SKM-1 (cell line): Measurements from ENCODE around the gene PGA3.
"Not testable (repeated sequence)": the region's sequence is repeated elsewhere in the genome, so short reads cannot be mapped to it uniquely, and the experiment has no call there.

Experiments
- DNase-seq: peaks from one replicate; lab custom pipeline; 2025; ENCODE audit not compliant: unreplicated experiment; lab: John Stamatoyannopoulos, UW

The PGA3 gene

DNA sequence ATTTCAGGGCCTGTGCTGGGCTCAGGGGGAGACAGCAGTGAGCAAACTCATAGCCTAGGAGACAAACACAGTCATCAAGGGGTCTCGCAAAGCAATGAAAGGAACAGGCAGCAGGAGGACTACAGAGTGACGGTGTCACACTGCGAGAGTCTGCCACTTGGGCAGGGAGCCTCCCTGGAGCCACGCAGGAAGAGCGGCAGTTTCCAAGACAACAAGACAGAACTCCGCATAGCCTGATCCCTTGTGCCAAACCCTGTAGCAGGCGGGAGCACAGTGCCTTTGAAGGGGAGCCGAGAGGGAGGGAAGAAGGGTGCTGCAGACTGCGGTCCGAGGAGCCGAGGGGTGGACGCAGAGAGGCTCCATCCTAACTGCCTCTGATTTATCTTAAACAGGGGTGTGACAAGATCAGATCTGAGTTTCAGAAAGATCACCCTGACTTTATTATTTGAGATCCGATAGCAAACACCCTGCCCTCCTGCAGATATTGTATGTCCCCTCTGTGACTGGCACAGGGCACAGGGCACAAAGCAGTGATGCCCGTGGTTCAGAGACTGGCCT lies 1.3 kb downstream of the PGA3 start:
- not testable (repeated sequence) for DNase-seq

DNA sequence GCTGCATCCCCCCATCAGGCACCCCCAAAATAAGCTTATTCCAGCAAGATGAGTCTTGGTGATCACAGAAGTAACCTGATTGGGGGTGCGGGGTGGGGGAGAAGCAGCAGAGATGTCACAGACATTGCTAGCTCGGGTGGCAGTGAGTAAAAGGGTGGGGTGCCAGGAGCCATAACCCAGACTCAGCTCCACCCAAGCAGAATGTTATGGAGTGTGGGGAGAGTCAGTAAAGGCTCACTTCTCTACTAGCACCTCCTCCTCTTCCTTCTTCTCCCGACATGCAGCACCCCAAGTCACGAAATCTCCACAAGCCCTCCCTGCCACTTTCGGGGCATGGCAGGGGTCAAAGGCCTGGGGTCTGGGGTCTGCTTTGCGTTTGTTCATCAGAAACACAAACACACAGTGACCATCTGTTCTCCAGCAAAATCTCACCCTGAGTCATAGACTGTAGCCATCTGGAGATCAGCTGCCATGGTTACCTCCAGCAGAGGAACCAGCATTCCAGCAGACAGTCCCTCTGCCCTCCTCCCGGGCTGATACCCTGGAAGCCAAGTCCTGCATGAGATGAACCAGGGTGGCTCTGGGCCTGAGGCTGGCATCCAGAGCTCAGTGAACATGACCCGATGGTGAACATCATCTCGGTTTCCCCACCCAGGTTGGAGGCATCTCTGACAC lies 4.5 kb downstream of the PGA3 start:
- not testable (repeated sequence) for DNase-seq

DNA sequence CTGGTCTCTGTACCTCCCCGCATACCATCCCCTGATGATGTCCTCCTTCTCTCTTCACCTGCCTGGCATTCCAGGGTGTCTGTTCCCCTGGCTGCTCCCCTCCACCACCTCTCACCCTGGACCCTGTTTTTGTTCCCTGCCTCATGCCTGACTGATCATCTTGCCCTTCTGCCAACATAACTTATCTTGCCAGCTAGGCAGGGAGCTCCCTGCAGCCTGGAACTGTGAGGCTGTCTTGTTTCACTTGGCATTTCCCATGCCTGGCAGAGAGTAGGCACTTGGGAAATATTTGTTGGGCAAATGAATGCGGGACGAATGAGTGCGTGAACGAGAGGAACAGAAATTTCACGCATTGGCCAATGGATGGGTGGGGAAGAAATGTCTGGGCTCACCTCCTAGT lies 7.3 kb downstream of the PGA3 start:
- not testable (repeated sequence) for DNase-seq

DNA sequence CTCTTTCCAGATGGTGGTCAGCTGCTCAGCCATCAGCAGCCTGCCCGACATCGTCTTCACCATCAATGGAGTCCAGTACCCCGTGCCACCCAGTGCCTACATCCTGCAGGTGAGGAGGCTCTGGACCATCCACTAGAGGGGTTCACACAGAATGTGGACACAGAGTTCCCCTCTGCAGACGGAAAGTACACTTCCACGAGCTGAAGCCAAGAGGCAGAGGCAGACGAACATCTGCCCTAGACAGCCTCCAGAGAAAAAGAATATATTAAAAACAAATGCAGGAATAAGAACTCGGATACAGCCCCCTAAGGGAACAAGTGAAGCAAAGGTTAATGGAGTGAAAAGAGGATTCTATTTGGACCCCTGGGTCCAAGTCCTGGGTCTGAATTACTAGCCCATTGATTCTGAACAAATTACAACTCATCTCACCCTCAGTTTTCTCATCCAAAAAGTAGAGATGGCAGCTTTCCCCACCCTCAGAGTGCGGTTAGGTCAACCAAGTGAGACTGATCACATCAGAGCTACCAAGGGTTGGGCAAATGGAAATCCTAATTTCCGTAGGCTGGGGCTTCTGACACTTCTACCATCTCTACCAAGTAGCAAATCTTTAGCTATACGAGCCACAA lies 8.1 kb downstream of the PGA3 start:
- DNase-seq, result not testable (repeated sequence)

DNA sequence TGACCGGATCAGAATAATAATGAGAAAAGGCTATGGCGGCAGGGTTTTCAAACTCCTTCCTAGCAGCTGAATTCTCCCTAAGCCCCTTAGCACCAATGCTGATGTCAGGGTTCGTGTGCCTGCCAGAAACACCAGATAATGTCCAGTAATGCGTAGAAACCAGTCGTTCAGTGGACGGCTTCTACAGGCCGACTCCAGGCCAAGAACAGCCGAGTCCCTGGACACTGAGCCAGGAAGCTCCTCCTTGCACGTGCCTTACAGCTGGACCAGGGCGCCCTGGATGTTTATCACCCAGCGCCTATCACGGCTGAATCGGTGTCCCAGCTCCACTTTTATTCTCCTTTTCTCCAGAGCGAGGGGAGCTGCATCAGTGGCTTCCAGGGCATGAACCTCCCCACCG lies 8.9 kb downstream of the PGA3 start:
- DNase-seq, result not testable (repeated sequence)

DNA sequence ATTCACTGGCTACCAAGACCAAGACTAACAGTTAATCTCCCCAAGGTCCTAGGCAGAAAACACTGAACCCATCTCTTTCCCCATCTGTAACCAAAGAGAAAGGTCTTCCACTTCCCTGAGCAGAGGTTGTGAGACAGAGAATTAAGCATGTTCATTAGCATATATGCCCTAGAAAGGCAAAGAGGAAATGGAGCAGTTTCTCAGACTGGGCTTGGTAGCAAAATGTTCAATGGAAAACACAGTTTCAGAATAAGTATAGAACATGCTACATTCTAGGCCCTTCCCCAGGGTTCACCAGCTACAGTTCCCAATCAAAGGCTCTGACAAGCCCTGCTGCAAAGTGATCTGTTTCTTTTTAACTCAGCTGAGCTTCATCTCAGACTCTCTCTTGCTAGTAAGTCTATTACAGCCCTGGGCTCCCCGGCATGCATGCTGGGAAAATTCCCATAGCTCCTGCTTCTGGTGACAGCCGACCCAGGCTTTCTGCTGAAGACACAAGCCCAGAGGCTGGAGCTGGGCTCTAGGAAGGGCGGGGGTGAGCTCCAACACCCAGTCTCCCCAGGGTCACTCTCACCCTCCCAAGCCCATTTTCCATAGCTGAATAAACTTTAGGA lies 10.5 kb downstream of the PGA3 start:
- DNase-seq, result not testable (repeated sequence)

DNA sequence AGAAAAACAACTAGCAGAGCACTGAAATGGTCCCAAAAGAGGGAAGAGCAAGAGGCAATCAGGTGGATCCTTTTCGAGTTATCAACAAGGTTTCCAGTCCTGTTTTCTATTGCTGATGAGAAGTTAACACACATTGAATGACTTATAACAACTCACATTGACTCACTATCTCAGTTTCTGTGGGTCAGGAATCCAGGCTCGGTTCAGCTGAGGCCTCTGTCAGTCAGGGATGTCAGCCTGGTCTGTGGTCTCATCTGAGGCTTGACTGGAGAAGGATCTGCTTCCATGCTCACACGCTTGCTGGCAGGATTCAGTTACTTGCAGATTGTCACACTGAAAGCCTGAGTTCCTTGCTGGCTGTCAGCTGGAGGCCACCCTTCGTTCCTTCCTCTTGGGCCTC lies 15.0 kb downstream of the PGA3 start:
- not testable (repeated sequence) for DNase-seq

DNA sequence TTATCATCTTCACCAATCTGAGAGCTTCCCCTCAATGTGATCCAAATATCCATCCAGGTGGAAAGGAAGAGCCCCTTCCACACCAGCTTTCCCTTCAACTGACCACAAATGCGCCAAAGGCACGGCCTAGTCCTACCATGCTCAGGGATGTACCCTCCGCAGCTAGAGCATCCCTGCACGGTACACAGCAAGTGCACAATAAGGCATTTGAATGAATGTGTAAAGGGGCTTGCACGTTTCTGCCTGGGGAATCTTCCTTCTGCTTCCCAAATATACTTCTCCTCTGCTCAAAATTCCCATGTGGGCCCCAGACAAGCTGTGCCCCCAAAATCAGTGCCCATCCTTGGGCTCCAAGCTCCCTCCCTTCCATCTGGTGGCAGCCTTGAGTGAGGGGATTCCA lies 15.7 kb downstream of the PGA3 start:
- not testable (repeated sequence) for DNase-seq

DNA sequence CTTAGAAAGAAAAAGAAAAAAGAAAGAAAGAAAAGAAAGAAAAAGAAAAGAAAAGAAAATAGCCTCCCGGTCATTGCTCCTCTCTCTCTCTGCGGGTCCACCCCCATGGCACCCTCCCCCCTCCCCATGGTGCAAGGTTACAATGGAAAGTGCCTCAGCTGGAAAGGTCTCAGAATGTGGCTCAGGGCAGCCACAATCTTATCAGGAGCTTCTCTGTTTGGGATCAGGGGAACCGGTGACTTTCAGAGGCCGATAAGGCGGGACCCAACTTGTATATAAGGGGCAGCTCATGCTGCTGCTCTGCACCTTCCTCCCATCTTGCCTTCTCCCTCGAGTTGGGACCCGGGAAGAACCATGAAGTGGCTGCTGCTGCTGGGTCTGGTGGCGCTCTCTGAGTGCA lies 18.7 kb downstream of the PGA3 start, which contains the start of gene PGA4:
Gene PGA4, plus strand, starts transcription at position 301 of the 400 bp plus-strand sequence. Its CDS starts 54 bp downstream, at position 355.
- not testable (repeated sequence) for DNase-seq

DNA sequence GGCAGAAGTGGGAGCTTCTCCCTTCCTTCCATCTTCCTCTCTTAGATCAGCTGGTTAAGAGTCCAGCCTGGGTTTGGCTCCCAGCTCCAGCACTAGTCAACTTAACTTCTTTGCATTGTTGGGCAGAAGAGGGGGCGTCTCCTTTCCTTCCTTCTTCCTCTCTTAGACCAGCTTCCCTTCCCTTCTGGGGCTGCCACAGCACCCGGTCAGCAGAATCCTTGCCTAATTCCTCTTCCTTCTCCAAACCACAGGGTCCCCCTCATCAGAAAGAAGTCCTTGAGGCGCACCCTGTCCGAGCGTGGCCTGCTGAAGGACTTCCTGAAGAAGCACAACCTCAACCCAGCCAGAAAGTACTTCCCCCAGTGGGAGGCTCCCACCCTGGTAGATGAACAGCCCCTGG lies 19.4 kb downstream of the PGA3 start:
- DNase-seq, result not testable (repeated sequence)

DNA sequence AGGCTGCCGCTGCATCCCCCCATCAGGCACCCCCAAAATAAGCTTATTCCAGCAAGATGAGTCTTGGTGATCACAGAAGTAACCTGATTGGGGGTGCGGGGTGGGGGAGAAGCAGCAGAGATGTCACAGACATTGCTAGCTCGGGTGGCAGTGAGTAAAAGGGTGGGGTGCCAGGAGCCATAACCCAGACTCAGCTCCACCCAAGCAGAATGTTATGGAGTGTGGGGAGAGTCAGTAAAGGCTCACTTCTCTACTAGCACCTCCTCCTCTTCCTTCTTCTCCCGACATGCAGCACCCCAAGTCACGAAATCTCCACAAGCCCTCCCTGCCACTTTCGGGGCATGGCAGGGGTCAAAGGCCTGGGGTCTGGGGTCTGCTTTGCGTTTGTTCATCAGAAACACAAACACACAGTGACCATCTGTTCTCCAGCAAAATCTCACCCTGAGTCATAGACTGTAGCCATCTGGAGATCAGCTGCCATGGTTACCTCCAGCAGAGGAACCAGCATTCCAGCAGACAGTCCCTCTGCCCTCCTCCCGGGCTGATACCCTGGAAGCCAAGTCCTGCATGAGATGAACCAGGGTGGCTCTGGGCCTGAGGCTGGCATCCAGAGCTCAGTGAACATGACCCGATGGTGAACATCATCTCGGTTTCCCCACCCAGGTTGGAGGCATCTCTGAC lies 23.3 kb downstream of the PGA3 start:
- not testable (repeated sequence) for DNase-seq

DNA sequence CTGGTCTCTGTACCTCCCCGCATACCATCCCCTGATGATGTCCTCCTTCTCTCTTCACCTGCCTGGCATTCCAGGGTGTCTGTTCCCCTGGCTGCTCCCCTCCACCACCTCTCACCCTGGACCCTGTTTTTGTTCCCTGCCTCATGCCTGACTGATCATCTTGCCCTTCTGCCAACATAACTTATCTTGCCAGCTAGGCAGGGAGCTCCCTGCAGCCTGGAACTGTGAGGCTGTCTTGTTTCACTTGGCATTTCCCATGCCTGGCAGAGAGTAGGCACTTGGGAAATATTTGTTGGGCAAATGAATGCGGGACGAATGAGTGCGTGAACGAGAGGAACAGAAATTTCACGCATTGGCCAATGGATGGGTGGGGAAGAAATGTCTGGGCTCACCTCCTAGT lies 26.1 kb downstream of the PGA3 start:
- DNase-seq, result not testable (repeated sequence)

DNA sequence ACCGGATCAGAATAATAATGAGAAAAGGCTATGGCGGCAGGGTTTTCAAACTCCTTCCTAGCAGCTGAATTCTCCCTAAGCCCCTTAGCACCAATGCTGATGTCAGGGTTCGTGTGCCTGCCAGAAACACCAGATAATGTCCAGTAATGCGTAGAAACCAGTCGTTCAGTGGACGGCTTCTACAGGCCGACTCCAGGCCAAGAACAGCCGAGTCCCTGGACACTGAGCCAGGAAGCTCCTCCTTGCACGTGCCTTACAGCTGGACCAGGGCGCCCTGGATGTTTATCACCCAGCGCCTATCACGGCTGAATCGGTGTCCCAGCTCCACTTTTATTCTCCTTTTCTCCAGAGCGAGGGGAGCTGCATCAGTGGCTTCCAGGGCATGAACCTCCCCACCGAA lies 27.7 kb downstream of the PGA3 start:
- DNase-seq, result not testable (repeated sequence)

DNA sequence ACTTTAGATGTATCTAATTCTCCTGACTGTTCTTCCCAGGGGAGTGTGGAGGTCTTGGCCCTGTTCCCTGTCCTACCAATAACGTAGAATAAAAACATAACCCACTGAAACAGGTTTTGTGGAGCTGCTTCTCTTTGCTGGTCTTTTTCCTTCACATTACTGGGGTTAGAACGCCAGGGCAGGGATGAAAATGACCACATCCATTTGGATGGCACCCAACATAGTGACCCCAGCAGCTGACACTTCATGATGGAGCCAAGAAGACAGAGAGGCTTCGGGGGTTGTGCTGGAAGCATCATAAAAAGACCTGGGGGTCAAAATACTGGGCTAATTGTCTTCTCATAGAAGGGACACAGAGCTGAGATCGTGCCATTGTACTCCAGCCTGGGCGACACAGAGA lies 28.3 kb downstream of the PGA3 start:
- DNase-seq, result not testable (repeated sequence)

DNA sequence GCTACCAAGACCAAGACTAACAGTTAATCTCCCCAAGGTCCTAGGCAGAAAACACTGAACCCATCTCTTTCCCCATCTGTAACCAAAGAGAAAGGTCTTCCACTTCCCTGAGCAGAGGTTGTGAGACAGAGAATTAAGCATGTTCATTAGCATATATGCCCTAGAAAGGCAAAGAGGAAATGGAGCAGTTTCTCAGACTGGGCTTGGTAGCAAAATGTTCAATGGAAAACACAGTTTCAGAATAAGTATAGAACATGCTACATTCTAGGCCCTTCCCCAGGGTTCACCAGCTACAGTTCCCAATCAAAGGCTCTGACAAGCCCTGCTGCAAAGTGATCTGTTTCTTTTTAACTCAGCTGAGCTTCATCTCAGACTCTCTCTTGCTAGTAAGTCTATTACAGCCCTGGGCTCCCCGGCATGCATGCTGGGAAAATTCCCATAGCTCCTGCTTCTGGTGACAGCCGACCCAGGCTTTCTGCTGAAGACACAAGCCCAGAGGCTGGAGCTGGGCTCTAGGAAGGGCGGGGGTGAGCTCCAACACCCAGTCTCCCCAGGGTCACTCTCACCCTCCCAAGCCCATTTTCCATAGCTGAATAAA lies 29.3 kb downstream of the PGA3 start:
- DNase-seq, result not testable (repeated sequence)

DNA sequence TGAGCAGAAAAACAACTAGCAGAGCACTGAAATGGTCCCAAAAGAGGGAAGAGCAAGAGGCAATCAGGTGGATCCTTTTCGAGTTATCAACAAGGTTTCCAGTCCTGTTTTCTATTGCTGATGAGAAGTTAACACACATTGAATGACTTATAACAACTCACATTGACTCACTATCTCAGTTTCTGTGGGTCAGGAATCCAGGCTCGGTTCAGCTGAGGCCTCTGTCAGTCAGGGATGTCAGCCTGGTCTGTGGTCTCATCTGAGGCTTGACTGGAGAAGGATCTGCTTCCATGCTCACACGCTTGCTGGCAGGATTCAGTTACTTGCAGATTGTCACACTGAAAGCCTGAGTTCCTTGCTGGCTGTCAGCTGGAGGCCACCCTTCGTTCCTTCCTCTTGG lies 33.8 kb downstream of the PGA3 start:
- not testable (repeated sequence) for DNase-seq

DNA sequence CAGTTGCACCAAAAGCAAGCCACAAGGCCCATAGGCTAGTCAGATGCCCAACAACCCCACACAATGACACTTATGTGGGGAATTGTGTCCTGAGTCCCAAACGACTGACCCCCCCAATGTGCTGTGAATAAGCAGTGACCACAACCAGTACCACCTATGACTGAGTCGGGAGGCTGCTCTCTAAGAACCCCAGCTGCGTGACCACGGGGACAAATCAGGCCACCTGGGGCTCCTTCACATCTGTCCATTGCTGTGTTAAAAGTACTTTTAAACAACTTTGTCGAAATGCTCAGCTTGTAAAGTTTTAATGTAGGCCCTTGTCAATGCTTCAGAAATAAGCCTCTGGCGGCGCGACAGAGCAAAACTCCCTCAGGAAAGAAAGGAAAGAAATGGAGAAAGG lies 37.0 kb downstream of the PGA3 start:
- not testable (repeated sequence) for DNase-seq

DNA sequence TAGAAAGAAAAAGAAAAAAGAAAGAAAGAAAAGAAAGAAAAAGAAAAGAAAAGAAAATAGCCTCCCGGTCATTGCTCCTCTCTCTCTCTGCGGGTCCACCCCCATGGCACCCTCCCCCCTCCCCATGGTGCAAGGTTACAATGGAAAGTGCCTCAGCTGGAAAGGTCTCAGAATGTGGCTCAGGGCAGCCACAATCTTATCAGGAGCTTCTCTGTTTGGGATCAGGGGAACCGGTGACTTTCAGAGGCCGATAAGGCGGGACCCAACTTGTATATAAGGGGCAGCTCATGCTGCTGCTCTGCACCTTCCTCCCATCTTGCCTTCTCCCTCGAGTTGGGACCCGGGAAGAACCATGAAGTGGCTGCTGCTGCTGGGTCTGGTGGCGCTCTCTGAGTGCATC lies 37.6 kb downstream of the PGA3 start, which contains the start of gene PGA5:
Gene PGA5, plus strand, starts transcription at position 301 of the 400 bp plus-strand sequence. Its CDS starts 52 bp downstream, at position 353.
- not testable (repeated sequence) for DNase-seq

DNA sequence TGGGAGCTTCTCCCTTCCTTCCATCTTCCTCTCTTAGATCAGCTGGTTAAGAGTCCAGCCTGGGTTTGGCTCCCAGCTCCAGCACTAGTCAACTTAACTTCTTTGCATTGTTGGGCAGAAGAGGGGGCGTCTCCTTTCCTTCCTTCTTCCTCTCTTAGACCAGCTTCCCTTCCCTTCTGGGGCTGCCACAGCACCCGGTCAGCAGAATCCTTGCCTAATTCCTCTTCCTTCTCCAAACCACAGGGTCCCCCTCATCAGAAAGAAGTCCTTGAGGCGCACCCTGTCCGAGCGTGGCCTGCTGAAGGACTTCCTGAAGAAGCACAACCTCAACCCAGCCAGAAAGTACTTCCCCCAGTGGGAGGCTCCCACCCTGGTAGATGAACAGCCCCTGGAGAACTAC lies 38.2 kb downstream of the PGA3 start:
- DNase-seq, result not testable (repeated sequence)

DNA sequence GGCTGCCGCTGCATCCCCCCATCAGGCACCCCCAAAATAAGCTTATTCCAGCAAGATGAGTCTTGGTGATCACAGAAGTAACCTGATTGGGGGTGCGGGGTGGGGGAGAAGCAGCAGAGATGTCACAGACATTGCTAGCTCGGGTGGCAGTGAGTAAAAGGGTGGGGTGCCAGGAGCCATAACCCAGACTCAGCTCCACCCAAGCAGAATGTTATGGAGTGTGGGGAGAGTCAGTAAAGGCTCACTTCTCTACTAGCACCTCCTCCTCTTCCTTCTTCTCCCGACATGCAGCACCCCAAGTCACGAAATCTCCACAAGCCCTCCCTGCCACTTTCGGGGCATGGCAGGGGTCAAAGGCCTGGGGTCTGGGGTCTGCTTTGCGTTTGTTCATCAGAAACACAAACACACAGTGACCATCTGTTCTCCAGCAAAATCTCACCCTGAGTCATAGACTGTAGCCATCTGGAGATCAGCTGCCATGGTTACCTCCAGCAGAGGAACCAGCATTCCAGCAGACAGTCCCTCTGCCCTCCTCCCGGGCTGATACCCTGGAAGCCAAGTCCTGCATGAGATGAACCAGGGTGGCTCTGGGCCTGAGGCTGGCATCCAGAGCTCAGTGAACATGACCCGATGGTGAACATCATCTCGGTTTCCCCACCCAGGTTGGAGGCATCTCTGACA lies 42.1 kb downstream of the PGA3 start:
- not testable (repeated sequence) for DNase-seq
